OCI-LY7 (cell line): Measurements from ENCODE around the gene GRID1. TPM values are rescaled to one million over a fixed set of nuclear protein-coding genes. Genes with fewer than 3 reads are reported as not detected.

Experiments used
- BruUV-seq: library from RNA; stranded (reverse); fragments of 400-500 nt; replicated peaks from 2 replicates; lab custom pipeline; 2021; lab: Mats Ljungman, UMichigan
- CTCF ChIA-PET: fragments of 300-600 bp; sonication (Branson Sonifier 250); formaldehyde crosslinking; loops from one replicate; lab custom pipeline; 2022; ENCODE audit warnings: antibody characterized with exemption; ENCODE audit not compliant: unreplicated experiment; lab: Charles Lee
- POLR2A ChIA-PET: fragments of 300-600 bp; sonication (Branson Sonifier 250); formaldehyde crosslinking; loops from one replicate; lab custom pipeline; 2022; ENCODE audit warnings: antibody characterized with exemption; lab: Charles Lee
- DNase-seq: peaks from one replicate; pipeline ENCODE4 v3.0.0-alpha.2; 2015; ENCODE audit warnings: low spot score
- H2AFZ ChIP-seq: fragments of 200-600 bp; sonication (generic), shearing (Covaris generic); 2 replicates; pipeline ENCODE4 v1.6.1; 2014; ENCODE audit warnings: mild to moderate bottlenecking, antibody characterized with exemption, low read length, moderate library complexity
- H3K27ac ChIP-seq: fragments of 200-600 bp; sonication (generic); 2 replicates; pipeline ENCODE4 v1.5.1; 2014; ENCODE audit warnings: mixed run types, low read depth, mild to moderate bottlenecking, moderate library complexity, low read length, inconsistent platforms; ENCODE audit not compliant: poor library complexity, severe bottlenecking
- H3K36me3 ChIP-seq: fragments of 200-600 bp; sonication (generic); 2 replicates; pipeline ENCODE4 v1.6.1; 2014; ENCODE audit warnings: mild to moderate bottlenecking, antibody characterized with exemption, low read length, moderate library complexity, mixed read lengths; ENCODE audit not compliant: insufficient read depth
- H3K4me1 ChIP-seq: fragments of 200-600 bp; sonication (generic); 2 replicates; pipeline ENCODE4 v1.5.1; 2014; ENCODE audit warnings: mild to moderate bottlenecking, low read length; ENCODE audit not compliant: insufficient read depth, poor library complexity, severe bottlenecking
- H3K4me2 ChIP-seq: fragments of 200-600 bp; sonication (generic); 2 replicates; pipeline ENCODE4 v1.6.1; 2014; ENCODE audit warnings: mild to moderate bottlenecking, low read length
- H3K4me3 ChIP-seq: fragments of 200-600 bp; sonication (generic); 2 replicates; pipeline ENCODE4 v1.5.1; 2014; ENCODE audit warnings: mild to moderate bottlenecking, low read depth, low read length; ENCODE audit not compliant: poor library complexity, severe bottlenecking
- H3K79me2 ChIP-seq: fragments of 200-600 bp; sonication (generic); 2 replicates; pipeline ENCODE4 v1.6.1; 2016; ENCODE audit warnings: low read depth, mild to moderate bottlenecking, low read length, moderate library complexity, mixed read lengths; ENCODE audit not compliant: insufficient read depth
- H3K9me2 ChIP-seq: fragments of 200-600 bp; sonication (generic); 2 replicates; pipeline ENCODE4 v1.6.1; 2016; ENCODE audit warnings: mild to moderate bottlenecking, low read length, mixed read lengths; ENCODE audit not compliant: insufficient read depth
- H3K9me3 ChIP-seq: fragments of 200-600 bp; sonication (generic); 2 replicates; pipeline ENCODE4 v1.6.1; 2014; ENCODE audit warnings: mild to moderate bottlenecking, mixed run types, low read length, mixed read lengths
- H4K20me1 ChIP-seq: fragments of 200-600 bp; sonication (generic); 2 replicates; pipeline ENCODE4 v1.6.1; 2014; ENCODE audit warnings: mild to moderate bottlenecking, antibody characterized with exemption, low read length, moderate library complexity, mixed read lengths; ENCODE audit not compliant: insufficient read depth
- CTCF ChIP-seq: fragments of 200-600 bp; sonication (generic); conservative IDR thresholded peaks from 2 replicates; pipeline ENCODE4 v1.5.1; 2014; ENCODE audit warnings: mild to moderate bottlenecking, antibody characterized with exemption, low read length, moderate library complexity, mixed read lengths
- EZH2phosphoT487 ChIP-seq: fragments of 200-600 bp; sonication (generic); IDR thresholded peaks from 2 replicates; pipeline ENCODE4 v1.6.1; 2018; ENCODE audit warnings: low read depth, borderline replicate concordance, mild to moderate bottlenecking, mixed run types, antibody characterized with exemption, low read length, moderate library complexity, mixed read lengths
- intact Hi-C: fragments of 100-400 bp; cut with micrococcal nuclease; formaldehyde crosslinking; loops from one replicate; pipeline ENCODE4 v1.10.0; 2022; ENCODE audit not compliant: unreplicated experiment
- total RNA-seq, 2 experiments: library from RNA; depleted of rRNA in 1 of 2; stranded (reverse); fragments of >200 nt in 1 of 2; shearing (Covaris generic) in 1 of 2; gene quantifications; 2 replicates each; pipeline ENCODE4 v1.2.3, GENCODE V29; 2014 to 2022

GRID1 gene
- total RNA-seq, 2 experiments from 2014 or later, result 1.6 to 3.7 TPM

DNA sequence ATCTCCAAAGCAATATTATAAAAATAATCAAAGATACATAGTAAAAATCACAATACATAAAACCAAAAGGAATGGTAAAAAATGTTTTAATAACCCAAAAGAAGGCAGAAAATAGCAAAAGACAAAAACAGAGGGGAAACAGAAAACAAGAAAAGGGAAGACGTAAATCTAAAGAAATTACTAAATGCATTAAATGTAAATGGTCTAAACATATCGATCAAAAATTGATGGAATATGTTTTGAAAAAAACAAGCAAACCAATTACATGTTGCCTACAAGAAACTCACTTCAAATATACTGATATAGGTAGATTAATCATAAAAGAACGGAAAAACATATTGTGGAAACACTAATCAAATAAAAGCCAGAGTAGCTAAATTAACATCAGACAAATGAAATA lies 369.1 kb downstream of the GRID1 start:
- H3K79me2 ChIP-seq, result no peaks in the 10 kb centered on the region
- H3K4me3 ChIP-seq, result no peak overlapping the region
- DNase-seq, result no peak
- intact Hi-C loops, result loop anchor here (5.0 to 10.0 kb wide), 2 partner anchors 380 to 587 kb away; no protein-coding TSS in a partner anchor
- no peaks in the 10 kb centered on the region for H3K4me1 ChIP-seq
- TF ChIP-seq EZH2phosphoT487 (no peak), CTCF (no peak)
- no peak overlapping the region for H3K4me2 ChIP-seq
- H3K9me2 ChIP-seq, result no peaks in the 10 kb centered on the region
- H3K9me3 ChIP-seq, result 0 out of 2 replicates have a peak, but pooled peaks cover 3% of the 10 kb centered on the region
- no TSS peak for BruUV-seq
- ChIA-PET POLR2A (interaction anchor here (1.4 kb wide), 1 partner anchor 22 kb away, joined by 3 read pairs; no protein-coding TSS in a partner anchor), CTCF (no interaction called here)
- no peak overlapping the region for H2AFZ ChIP-seq
- H3K27ac ChIP-seq, result no peak overlapping the region
- no peaks in the 10 kb centered on the region for H4K20me1 ChIP-seq
- no peaks in the 10 kb centered on the region for H3K36me3 ChIP-seq

GRCh38 chr10:85995791-85996190 lies 370.8 kb downstream of the GRID1 start:
- Histone ChIP-seq H3K4me3 (no peak overlapping the region), H4K20me1 (no peaks in the 10 kb centered on the region), H3K4me1 (no peaks in the 10 kb centered on the region), H3K4me2 (no peak overlapping the region), H3K36me3 (no peaks in the 10 kb centered on the region), H3K27ac (no peak overlapping the region), H3K79me2 (no peaks in the 10 kb centered on the region), H3K9me3 (0 out of 2 replicates have a peak, but pooled peaks cover 3% of the 10 kb centered on the region), H3K9me2 (no peaks in the 10 kb centered on the region), H2AFZ (no peak overlapping the region)
- intact Hi-C loops, result loop anchor here (5.0 to 10.0 kb wide), 2 partner anchors 382 to 589 kb away; no protein-coding TSS in a partner anchor
- TF ChIP-seq EZH2phosphoT487 (no peak), CTCF (peak; percentile 81)
- BruUV-seq, result no TSS peak
- DNase-seq, result peak; percentile 50
- ChIA-PET CTCF (no interaction called here), POLR2A (interaction anchor here (0.6 kb wide), 1 partner anchor 802 kb away, joined by 3 read pairs; no protein-coding TSS in a partner anchor)

- DNase-seq, result no peak
- ChIA-PET CTCF (no interaction called here), POLR2A (no interaction called here)
- Histone ChIP-seq H3K9me2 (no peaks in the 10 kb centered on the region), H4K20me1 (no peaks in the 10 kb centered on the region), H3K4me3 (no peak overlapping the region), H3K4me1 (no peaks in the 10 kb centered on the region), H3K27ac (no peak overlapping the region), H2AFZ (no peak overlapping the region), H3K36me3 (no peaks in the 10 kb centered on the region), H3K79me2 (no peaks in the 10 kb centered on the region), H3K9me3 (0 out of 2 replicates have a peak, but pooled peaks cover 3% of the 10 kb centered on the region), H3K4me2 (no peak overlapping the region)
- intact Hi-C loops, result loop anchor here (10.0 kb wide), 1 partner anchor 591 kb away; no protein-coding TSS in a partner anchor
- no TSS peak for BruUV-seq
- TF ChIP-seq CTCF (no peak), EZH2phosphoT487 (no peak)
Measured at GRCh38 chr10:85993840-85994507, 372.6 kb downstream of the GRID1 start.
